ENCODE measurements around the gene PLA2G4B.

Gene PLA2G4B

GRCh38 chr15:41881550-41881919 lies 42.9 kb downstream of the PLA2G4B start:
- Histone ChIP-seq H3K4me1 (ENCODE audit: low read depth, poor library complexity, severe bottlenecking) (no peaks in the 10 kb centered on the region), H3K27me3 (ENCODE audit: insufficient read depth, low read depth) (no peaks in the 10 kb centered on the region), H3K4me3 (IDR thresholded peaks at IDR 0.05; ENCODE audit: insufficient read depth, low read depth, low read length) (no peak overlapping the region), H3K4me2 (no peak overlapping the region), H3K79me2 (ENCODE audit: insufficient read depth, low read depth) (no peaks in the 10 kb centered on the region), H3K9ac (no peak overlapping the region), H4K20me1 (ENCODE audit: insufficient read depth) (no peaks in the 10 kb centered on the region), H2AFZ (ENCODE audit: low read depth) (no peak overlapping the region), H3K36me3 (ENCODE audit: insufficient read depth) (no peaks in the 10 kb centered on the region), H3K27ac (no peak overlapping the region)
- no peak for TF ChIP-seq CTCF (conservative IDR thresholded peaks at IDR 0.05; ENCODE audit: low read depth, low read length)

- H4K20me1 ChIP-seq (ENCODE audit: insufficient read depth), result no peaks in the 10 kb centered on the region
- H3K79me2 ChIP-seq (ENCODE audit: insufficient read depth, low read depth), result no peaks in the 10 kb centered on the region
- no peak overlapping the region for H3K4me3 ChIP-seq (IDR thresholded peaks at IDR 0.05; ENCODE audit: insufficient read depth, low read depth, low read length)
- no peak overlapping the region for H3K27ac ChIP-seq
- H3K4me2 ChIP-seq, result no peak overlapping the region
- H3K36me3 ChIP-seq (ENCODE audit: insufficient read depth), result no peaks in the 10 kb centered on the region
- no peaks in the 10 kb centered on the region for H3K27me3 ChIP-seq (ENCODE audit: insufficient read depth, low read depth)
- TF ChIP-seq CTCF (conservative IDR thresholded peaks at IDR 0.05; ENCODE audit: low read depth, low read length), result no peak
- H2AFZ ChIP-seq (ENCODE audit: low read depth), result no peak overlapping the region
- no peaks in the 10 kb centered on the region for H3K4me1 ChIP-seq (ENCODE audit: low read depth, poor library complexity, severe bottlenecking)
- no peak overlapping the region for H3K9ac ChIP-seq
Observed at GRCh38 chr15:41881920-41882688, 43.5 kb downstream of the PLA2G4B start.

GRCh38 chr15:41882689-41883483 lies 44.2 kb downstream of the PLA2G4B start:
- Histone ChIP-seq H3K4me3 (IDR thresholded peaks at IDR 0.05; ENCODE audit: insufficient read depth, low read depth, low read length) (no peak overlapping the region), H3K27ac (no peak overlapping the region), H3K9ac (no peak overlapping the region), H3K4me1 (ENCODE audit: low read depth, poor library complexity, severe bottlenecking) (no peaks in the 10 kb centered on the region), H3K27me3 (ENCODE audit: insufficient read depth, low read depth) (no peaks in the 10 kb centered on the region), H3K79me2 (ENCODE audit: insufficient read depth, low read depth) (no peaks in the 10 kb centered on the region), H4K20me1 (ENCODE audit: insufficient read depth) (no peaks in the 10 kb centered on the region), H2AFZ (ENCODE audit: low read depth) (no peak overlapping the region), H3K4me2 (no peak overlapping the region), H3K36me3 (ENCODE audit: insufficient read depth) (no peaks in the 10 kb centered on the region)
- no peak for TF ChIP-seq CTCF (conservative IDR thresholded peaks at IDR 0.05; ENCODE audit: low read depth, low read length)

- peaks cover under 1% of the 10 kb centered on the region for H3K4me1 ChIP-seq (ENCODE audit: low read depth, poor library complexity, severe bottlenecking)
- H3K79me2 ChIP-seq (ENCODE audit: insufficient read depth, low read depth), result no peaks in the 10 kb centered on the region
- H2AFZ ChIP-seq (ENCODE audit: low read depth), result no peak overlapping the region
- no peak for TF ChIP-seq CTCF (conservative IDR thresholded peaks at IDR 0.05; ENCODE audit: low read depth, low read length)
- H3K4me2 ChIP-seq, result no peak overlapping the region
- H3K9ac ChIP-seq, result no peak overlapping the region
- H4K20me1 ChIP-seq (ENCODE audit: insufficient read depth), result no peaks in the 10 kb centered on the region
- no peaks in the 10 kb centered on the region for H3K36me3 ChIP-seq (ENCODE audit: insufficient read depth)
- no peaks in the 10 kb centered on the region for H3K27me3 ChIP-seq (ENCODE audit: insufficient read depth, low read depth)
- H3K27ac ChIP-seq, result no peak overlapping the region
- no peak overlapping the region for H3K4me3 ChIP-seq (IDR thresholded peaks at IDR 0.05; ENCODE audit: insufficient read depth, low read depth, low read length)
Observed at GRCh38 chr15:41883484-41883825, 44.8 kb downstream of the PLA2G4B start.
